HepG2 (cell line): ENCODE data around the gene PIM1. TPM values are rescaled to one million over a fixed set of nuclear protein-coding genes. Genes with fewer than 3 reads are reported as not detected.
A peak's percentile ranks its signal among the peaks of the same experiment; 100 is the strongest.

Source experiments
- ELF3 ChIP-seq: IDR thresholded peaks from 2 replicates; pipeline ENCODE4 v1.6.1; 2016; ENCODE audit warnings: missing genetic modification reagents, missing compliant biosample characterization
- JUNB ChIP-seq: sonication (generic); formaldehyde crosslinking; IDR thresholded peaks from 2 replicates; pipeline ENCODE4 v1.8.0; 2022; ENCODE audit warnings: missing genetic modification reagents, mild to moderate bottlenecking, borderline replicate concordance
- KDM4B ChIP-seq: sonication (generic); formaldehyde crosslinking; IDR thresholded peaks from 2 replicates; pipeline ENCODE4 v1.4.0; 2020; ENCODE audit warnings: missing genetic modification reagents
- NFIB ChIP-seq: sonication (generic); formaldehyde crosslinking; IDR thresholded peaks from 2 replicates; pipeline ENCODE4 v1.9.0; 2021; ENCODE audit warnings: missing genetic modification reagents, mild to moderate bottlenecking, borderline replicate concordance
- POGZ ChIP-seq: sonication (generic); formaldehyde crosslinking; IDR thresholded peaks from 2 replicates; pipeline ENCODE4 v1.4.0; 2020; ENCODE audit warnings: mild to moderate bottlenecking, missing genetic modification reagents
- SIN3A ChIP-seq: IDR thresholded peaks from 2 replicates; pipeline ENCODE4 v1.6.1; 2011; ENCODE audit warnings: low read depth, mild to moderate bottlenecking, control low read depth, low read length, borderline replicate concordance
- SIN3B ChIP-seq: fragments of 150-350 bp; IDR thresholded peaks from 2 replicates; pipeline ENCODE4 v1.6.1; 2014; ENCODE audit warnings: low read length
- SOX13 ChIP-seq, 3 experiments: fragments of 450-650 bp in 1 of 3; sonication (generic) in 1 of 3; formaldehyde crosslinking in 1 of 3; IDR thresholded peaks in 2 of 3; conservative IDR thresholded peaks in 1 of 3; 2 replicates each; pipeline versions ENCODE4 v1.5.0 to v1.6.1; 2016 to 2020; ENCODE audit warnings: antibody characterized with exemption in 1 of 3, mild to moderate bottlenecking in 1 of 3, missing compliant biosample characterization in 1 of 3, missing genetic modification reagents in 1 of 3, moderate library complexity in 1 of 3
- ZNF225 ChIP-seq: sonication (generic); formaldehyde crosslinking; IDR thresholded peaks from 2 replicates; pipeline ENCODE4 v1.4.0; 2020; ENCODE audit warnings: mild to moderate bottlenecking, missing genetic modification reagents
- ZNF709 ChIP-seq: sonication (generic); formaldehyde crosslinking; IDR thresholded peaks from 2 replicates; pipeline ENCODE4 v1.5.0; 2020; ENCODE audit warnings: mild to moderate bottlenecking, missing genetic modification reagents
- polyA plus RNA-seq, 8 experiments: library from polyadenylated mRNA; depleted of rRNA in 3 of 8; stranded (reverse) in 7 of 8; unstranded in 1 of 8; fragments of >200 nt; fragmentation: Illumina TruSeq in 4 of 8; extraction: Trizol in 4 of 8; gene quantifications; 2 replicates each; pipeline versions ENCODE4 v1.2.1 to v1.2.3, GENCODE V29; 2011 to 2016; ENCODE audit warnings: low read depth in 4 of 8, missing spikeins in 1 of 8, mixed read lengths in 1 of 8; ENCODE audit not compliant: insufficient read depth in 1 of 8
- total RNA-seq, 5 experiments: library from RNA; depleted of rRNA; stranded (reverse); fragments of >200 nt; fragmentation: Illumina TruSeq; extraction: Trizol; gene quantifications; 2 replicates each; pipeline ENCODE4 v1.2.3, GENCODE V29; 2016; ENCODE audit warnings: low read depth in 1 of 5
- TF ChIP-seq, protein P1 (sequence below): IDR thresholded peaks from 2 replicates; pipeline ENCODE4 v1.4.0; 2020; ENCODE audit warnings: mild to moderate bottlenecking, missing genetic modification reagents
- TF ChIP-seq, protein P2 (sequence below), 2 experiments: sonication (generic) in 1 of 2; formaldehyde crosslinking in 1 of 2; IDR thresholded peaks; 2 replicates each; pipeline versions ENCODE4 v1.6.1 to v1.9.0; 2014 to 2022; ENCODE audit warnings: antibody characterized with exemption in 1 of 2, borderline replicate concordance in 1 of 2, inconsistent platforms in 1 of 2, low read depth in 1 of 2, missing genetic modification reagents in 1 of 2
- TF ChIP-seq, protein P3 (sequence below): sonication (generic); formaldehyde crosslinking; IDR thresholded peaks from 2 replicates; pipeline ENCODE4 v1.9.0; 2021; ENCODE audit warnings: missing genetic modification reagents, borderline replicate concordance
- TF ChIP-seq, protein P4 (sequence below): sonication (generic); formaldehyde crosslinking; IDR thresholded peaks from 2 replicates; pipeline ENCODE4 v1.5.1; 2020; ENCODE audit warnings: missing genetic modification reagents, mild to moderate bottlenecking, borderline replicate concordance

The PIM1 gene
- total and polyA plus RNA-seq, 2 of the 13 experiments (the other 11 are each of a cell fraction or from before 2014, with no cell fraction given): 29.4 to 117 TPM

GRCh38 chr6:37160922-37161778 is 8.8 kb upstream of the PIM1 start (continued):
- TF ChIP-seq, protein P1, sequence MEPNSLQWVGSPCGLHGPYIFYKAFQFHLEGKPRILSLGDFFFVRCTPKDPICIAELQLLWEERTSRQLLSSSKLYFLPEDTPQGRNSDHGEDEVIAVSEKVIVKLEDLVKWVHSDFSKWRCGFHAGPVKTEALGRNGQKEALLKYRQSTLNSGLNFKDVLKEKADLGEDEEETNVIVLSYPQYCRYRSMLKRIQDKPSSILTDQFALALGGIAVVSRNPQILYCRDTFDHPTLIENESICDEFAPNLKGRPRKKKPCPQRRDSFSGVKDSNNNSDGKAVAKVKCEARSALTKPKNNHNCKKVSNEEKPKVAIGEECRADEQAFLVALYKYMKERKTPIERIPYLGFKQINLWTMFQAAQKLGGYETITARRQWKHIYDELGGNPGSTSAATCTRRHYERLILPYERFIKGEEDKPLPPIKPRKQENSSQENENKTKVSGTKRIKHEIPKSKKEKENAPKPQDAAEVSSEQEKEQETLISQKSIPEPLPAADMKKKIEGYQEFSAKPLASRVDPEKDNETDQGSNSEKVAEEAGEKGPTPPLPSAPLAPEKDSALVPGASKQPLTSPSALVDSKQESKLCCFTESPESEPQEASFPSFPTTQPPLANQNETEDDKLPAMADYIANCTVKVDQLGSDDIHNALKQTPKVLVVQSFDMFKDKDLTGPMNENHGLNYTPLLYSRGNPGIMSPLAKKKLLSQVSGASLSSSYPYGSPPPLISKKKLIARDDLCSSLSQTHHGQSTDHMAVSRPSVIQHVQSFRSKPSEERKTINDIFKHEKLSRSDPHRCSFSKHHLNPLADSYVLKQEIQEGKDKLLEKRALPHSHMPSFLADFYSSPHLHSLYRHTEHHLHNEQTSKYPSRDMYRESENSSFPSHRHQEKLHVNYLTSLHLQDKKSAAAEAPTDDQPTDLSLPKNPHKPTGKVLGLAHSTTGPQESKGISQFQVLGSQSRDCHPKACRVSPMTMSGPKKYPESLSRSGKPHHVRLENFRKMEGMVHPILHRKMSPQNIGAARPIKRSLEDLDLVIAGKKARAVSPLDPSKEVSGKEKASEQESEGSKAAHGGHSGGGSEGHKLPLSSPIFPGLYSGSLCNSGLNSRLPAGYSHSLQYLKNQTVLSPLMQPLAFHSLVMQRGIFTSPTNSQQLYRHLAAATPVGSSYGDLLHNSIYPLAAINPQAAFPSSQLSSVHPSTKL (CRISPR knock-in tag): peak; percentile 9; the same call in 1 of the 2 replicates
- TF ChIP-seq SOX13 (IDR thresholded peaks at IDR 0.05): no peak
- no peak for TF ChIP-seq SOX13 (CRISPR knock-in tag; conservative IDR thresholded peaks at IDR 0.05 in 1 of 2, IDR thresholded peaks at IDR 0.05 in 1 of 2)
- TF ChIP-seq KDM4B: no peak
- TF ChIP-seq, protein P2, sequence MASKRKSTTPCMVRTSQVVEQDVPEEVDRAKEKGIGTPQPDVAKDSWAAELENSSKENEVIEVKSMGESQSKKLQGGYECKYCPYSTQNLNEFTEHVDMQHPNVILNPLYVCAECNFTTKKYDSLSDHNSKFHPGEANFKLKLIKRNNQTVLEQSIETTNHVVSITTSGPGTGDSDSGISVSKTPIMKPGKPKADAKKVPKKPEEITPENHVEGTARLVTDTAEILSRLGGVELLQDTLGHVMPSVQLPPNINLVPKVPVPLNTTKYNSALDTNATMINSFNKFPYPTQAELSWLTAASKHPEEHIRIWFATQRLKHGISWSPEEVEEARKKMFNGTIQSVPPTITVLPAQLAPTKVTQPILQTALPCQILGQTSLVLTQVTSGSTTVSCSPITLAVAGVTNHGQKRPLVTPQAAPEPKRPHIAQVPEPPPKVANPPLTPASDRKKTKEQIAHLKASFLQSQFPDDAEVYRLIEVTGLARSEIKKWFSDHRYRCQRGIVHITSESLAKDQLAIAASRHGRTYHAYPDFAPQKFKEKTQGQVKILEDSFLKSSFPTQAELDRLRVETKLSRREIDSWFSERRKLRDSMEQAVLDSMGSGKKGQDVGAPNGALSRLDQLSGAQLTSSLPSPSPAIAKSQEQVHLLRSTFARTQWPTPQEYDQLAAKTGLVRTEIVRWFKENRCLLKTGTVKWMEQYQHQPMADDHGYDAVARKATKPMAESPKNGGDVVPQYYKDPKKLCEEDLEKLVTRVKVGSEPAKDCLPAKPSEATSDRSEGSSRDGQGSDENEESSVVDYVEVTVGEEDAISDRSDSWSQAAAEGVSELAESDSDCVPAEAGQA (IDR thresholded peaks at IDR 0.05; ENCODE audit: low read depth): no peak
- TF ChIP-seq, protein P2 (CRISPR knock-in tag; IDR thresholded peaks at IDR 0.05; ENCODE audit: borderline replicate concordance): no peak
- no peak for TF ChIP-seq SIN3A
- no peak for TF ChIP-seq ZNF709 (CRISPR knock-in tag)
- TF ChIP-seq, protein P3, sequence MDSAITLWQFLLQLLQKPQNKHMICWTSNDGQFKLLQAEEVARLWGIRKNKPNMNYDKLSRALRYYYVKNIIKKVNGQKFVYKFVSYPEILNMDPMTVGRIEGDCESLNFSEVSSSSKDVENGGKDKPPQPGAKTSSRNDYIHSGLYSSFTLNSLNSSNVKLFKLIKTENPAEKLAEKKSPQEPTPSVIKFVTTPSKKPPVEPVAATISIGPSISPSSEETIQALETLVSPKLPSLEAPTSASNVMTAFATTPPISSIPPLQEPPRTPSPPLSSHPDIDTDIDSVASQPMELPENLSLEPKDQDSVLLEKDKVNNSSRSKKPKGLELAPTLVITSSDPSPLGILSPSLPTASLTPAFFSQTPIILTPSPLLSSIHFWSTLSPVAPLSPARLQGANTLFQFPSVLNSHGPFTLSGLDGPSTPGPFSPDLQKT: no peak
- no peak for TF ChIP-seq SIN3B
- TF ChIP-seq ZNF225 (CRISPR knock-in tag): no peak
- no peak for TF ChIP-seq JUNB
- TF ChIP-seq NFIB: no peak
- 0 out of 2 replicates have a peak, but pooled peaks have one; percentile 16 for TF ChIP-seq ELF3 (CRISPR knock-in tag)
- TF ChIP-seq, protein P4, sequence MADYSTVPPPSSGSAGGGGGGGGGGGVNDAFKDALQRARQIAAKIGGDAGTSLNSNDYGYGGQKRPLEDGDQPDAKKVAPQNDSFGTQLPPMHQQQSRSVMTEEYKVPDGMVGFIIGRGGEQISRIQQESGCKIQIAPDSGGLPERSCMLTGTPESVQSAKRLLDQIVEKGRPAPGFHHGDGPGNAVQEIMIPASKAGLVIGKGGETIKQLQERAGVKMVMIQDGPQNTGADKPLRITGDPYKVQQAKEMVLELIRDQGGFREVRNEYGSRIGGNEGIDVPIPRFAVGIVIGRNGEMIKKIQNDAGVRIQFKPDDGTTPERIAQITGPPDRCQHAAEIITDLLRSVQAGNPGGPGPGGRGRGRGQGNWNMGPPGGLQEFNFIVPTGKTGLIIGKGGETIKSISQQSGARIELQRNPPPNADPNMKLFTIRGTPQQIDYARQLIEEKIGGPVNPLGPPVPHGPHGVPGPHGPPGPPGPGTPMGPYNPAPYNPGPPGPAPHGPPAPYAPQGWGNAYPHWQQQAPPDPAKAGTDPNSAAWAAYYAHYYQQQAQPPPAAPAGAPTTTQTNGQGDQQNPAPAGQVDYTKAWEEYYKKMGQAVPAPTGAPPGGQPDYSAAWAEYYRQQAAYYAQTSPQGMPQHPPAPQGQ (CRISPR knock-in tag): no peak
- TF ChIP-seq POGZ: no peak
